Kidney (tissue), 14 donors: Measurements from ENCODE around the gene SLC4A7. TPM values are rescaled to one million over a fixed set of nuclear protein-coding genes. Genes with fewer than 3 reads are reported as not detected.

Experiments
- DNase-seq, 5 donors: peaks; one replicate each; pipeline ENCODE4 v3.0.0-alpha.2; 2013 to 2020
- FAIRE-seq: peaks from 2 replicates; lab custom pipeline; 2012; peaks lifted over from hg19 to GRCh38; lab: Jason Lieb, UNC
- H3K27ac ChIP-seq, 2 donors: one replicate each; pipeline ENCODE4 v1.7.0; 2013; ENCODE audit warnings: low read depth in 2 of 2, low read length in 2 of 2, inconsistent platforms in 1 of 2
- H3K27me3 ChIP-seq: one replicate; pipeline ENCODE4 v1.7.1; 2013; ENCODE audit warnings: low read length, inconsistent platforms; ENCODE audit not compliant: control insufficient read depth, insufficient read depth
- H3K36me3 ChIP-seq, 3 donors: one replicate each; pipeline versions ENCODE4 v1.7.0 to v1.7.1; 2013; ENCODE audit warnings: low read length in 3 of 3, control low read depth in 1 of 3, inconsistent platforms in 1 of 3; ENCODE audit not compliant: insufficient read depth in 3 of 3, control insufficient read depth in 2 of 3
- H3K4me1 ChIP-seq, 3 donors: one replicate each; pipeline versions ENCODE4 v1.7.0 to v1.7.1; 2013; ENCODE audit warnings: low read length in 3 of 3, inconsistent platforms in 1 of 3, low read depth in 1 of 3; ENCODE audit not compliant: control insufficient read depth in 2 of 3, insufficient read depth in 2 of 3
- H3K4me3 ChIP-seq, 3 donors: one replicate each; pipeline versions ENCODE4 v1.7.0 to v1.8.1; 2013; ENCODE audit warnings: low read length in 3 of 3, control low read depth in 1 of 3, inconsistent platforms in 1 of 3
- H3K9ac ChIP-seq, 3 donors: one replicate each; pipeline versions ENCODE4 v1.7.0 to v1.7.1; 2013; ENCODE audit warnings: low read length in 3 of 3, control low read depth in 1 of 3, inconsistent platforms in 1 of 3
- H3K9me3 ChIP-seq, 3 donors: one replicate each; pipeline versions ENCODE4 v1.7.0 to v1.7.1; 2013; ENCODE audit warnings: low read length in 3 of 3, control low read depth in 1 of 3, inconsistent platforms in 1 of 3; ENCODE audit not compliant: control insufficient read depth in 2 of 3, insufficient read depth in 1 of 3
- intact Hi-C: fragments of 100-400 bp; cut with DNase I; formaldehyde crosslinking; loops from one replicate; pipeline ENCODE4 v1.11.1; 2022
- polyA plus RNA-seq: library from polyadenylated mRNA; stranded (reverse); fragments of 350-450 nt; fragmentation: Illumina TruSeq; extraction: RNeasy Lipid Tissue Mini Kit (QIAGEN cat#74804); gene quantifications from one replicate; pipeline ENCODE4 v1.2.3, GENCODE V29; 2014; ENCODE audit warnings: low read depth, low replicate concordance; ENCODE audit not compliant: insufficient read depth
- total RNA-seq: library from RNA; stranded (reverse); fragmentation: NEBNext Ultra II Directional; extraction: Animal tissue kit (Norgen Biotek cat#: 25700); gene quantifications from one replicate; pipeline ENCODE4 v1.2.1, GENCODE V29; 2021
- TF ChIP-seq, protein P1 (sequence below): IDR thresholded peaks from 3 replicates; pipeline ENCODE4 v1.5.1; 2012; ENCODE audit warnings: mild to moderate bottlenecking, moderate library complexity, borderline replicate concordance; ENCODE audit not compliant: insufficient read depth; ENCODE audit errors: extremely low read depth
- donor health status: control.
- donor health status: control.
- donor health status: control.
- donor health status: control.
- donor health status: control.
- donor health status: DM: yes; HTN: yes; CAD: no.
- donor health status: Normal renal cell carcinoma (clear cell type).

SLC4A7 gene
- total and polyA plus RNA-seq, 2 donors from 2014 or later, result 3.5 to 47.5 TPM

DNA sequence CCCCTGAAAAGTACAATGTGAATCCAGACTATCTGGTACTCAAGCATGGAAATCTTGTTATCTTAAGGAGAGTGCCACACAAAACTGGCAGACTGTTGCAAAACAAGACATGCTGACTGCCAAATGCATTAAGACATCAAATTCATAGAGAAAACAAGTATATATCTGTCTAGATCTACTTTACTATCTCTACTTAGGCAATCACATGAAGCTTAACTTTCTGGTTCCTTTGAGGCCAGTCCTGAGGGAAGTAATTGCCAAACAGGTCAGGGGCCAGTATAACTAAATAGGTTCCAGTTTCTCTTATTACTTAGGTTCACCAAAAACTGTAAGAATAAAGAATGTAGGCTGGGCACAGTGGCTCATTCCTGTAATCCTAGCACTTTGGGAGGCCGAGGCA lies 15.9 kb upstream of the SLC4A7 start:
- intact Hi-C loops, result no loop called here
- no peak overlapping the region for H3K9ac ChIP-seq

DNA sequence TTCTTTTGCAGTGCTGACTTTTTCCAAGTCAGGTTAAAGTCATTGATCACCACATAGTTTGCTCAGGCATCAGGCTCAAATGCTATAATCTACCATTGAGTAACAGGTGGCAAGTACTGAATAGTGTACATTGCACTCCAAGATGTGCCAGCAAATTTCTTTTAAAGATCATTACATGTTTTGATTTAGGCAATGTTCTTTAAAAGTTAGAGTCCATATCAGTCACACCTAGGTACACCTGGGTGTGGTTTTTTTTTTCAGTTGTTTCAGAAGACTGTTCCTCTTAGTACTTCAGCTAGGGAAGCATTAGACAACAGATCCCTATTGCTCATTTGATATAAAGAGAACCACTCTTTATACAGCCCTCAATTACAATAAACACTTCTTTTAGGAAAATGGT lies 10.6 kb upstream of the SLC4A7 start:
- no peaks in the 10 kb centered on the region for H3K4me1 ChIP-seq
- no peak for FAIRE-seq
- no peaks in the 10 kb centered on the region for H3K36me3 ChIP-seq
- no peak for DNase-seq
- no peaks in the 10 kb centered on the region for H3K27me3 ChIP-seq
- no peak overlapping the region for H3K4me3 ChIP-seq
- no peaks in the 10 kb centered on the region for H3K9me3 ChIP-seq
- no peak overlapping the region for H3K27ac ChIP-seq
- H3K9ac ChIP-seq, result no peak overlapping the region
- intact Hi-C loops, result no loop called here
- TF ChIP-seq, protein P1, sequence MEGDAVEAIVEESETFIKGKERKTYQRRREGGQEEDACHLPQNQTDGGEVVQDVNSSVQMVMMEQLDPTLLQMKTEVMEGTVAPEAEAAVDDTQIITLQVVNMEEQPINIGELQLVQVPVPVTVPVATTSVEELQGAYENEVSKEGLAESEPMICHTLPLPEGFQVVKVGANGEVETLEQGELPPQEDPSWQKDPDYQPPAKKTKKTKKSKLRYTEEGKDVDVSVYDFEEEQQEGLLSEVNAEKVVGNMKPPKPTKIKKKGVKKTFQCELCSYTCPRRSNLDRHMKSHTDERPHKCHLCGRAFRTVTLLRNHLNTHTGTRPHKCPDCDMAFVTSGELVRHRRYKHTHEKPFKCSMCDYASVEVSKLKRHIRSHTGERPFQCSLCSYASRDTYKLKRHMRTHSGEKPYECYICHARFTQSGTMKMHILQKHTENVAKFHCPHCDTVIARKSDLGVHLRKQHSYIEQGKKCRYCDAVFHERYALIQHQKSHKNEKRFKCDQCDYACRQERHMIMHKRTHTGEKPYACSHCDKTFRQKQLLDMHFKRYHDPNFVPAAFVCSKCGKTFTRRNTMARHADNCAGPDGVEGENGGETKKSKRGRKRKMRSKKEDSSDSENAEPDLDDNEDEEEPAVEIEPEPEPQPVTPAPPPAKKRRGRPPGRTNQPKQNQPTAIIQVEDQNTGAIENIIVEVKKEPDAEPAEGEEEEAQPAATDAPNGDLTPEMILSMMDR, result no peak

More for the DNA sequence above, 15.9 kb upstream of the SLC4A7 start:
- H3K27ac ChIP-seq, result no peak overlapping the region
- TF ChIP-seq, protein P1, result no peak
- H3K27me3 ChIP-seq, result no peaks in the 10 kb centered on the region
- FAIRE-seq, result no peak
- H3K9me3 ChIP-seq, result no peaks in the 10 kb centered on the region
- no peaks in the 10 kb centered on the region for H3K36me3 ChIP-seq
- no peak for DNase-seq
- no peaks in the 10 kb centered on the region for H3K4me1 ChIP-seq
- no peak overlapping the region for H3K4me3 ChIP-seq

DNA sequence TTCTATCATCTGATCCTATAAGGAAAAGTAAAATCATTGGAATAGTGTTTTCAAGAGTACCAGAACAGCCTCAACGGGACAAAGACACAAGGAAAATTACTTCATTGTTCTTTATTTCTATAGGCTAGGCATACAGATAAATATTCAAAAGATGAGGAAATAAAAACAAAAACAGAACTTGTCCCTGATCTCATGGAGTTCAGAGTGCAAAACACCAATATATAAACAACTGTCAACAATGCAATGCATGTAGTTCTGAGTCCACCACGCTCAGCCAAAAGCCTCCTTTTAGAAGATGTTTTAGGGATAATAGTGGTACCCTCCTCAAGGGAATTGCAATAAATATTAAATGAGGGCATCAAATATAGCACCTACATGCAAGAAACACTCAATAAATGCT lies 4.6 kb upstream of the SLC4A7 start:
- TF ChIP-seq, protein P1, result no peak
- FAIRE-seq (no peak), DNase-seq (no peak)
- Histone ChIP-seq H3K36me3 (no peaks in the 10 kb centered on the region), H3K4me3 (no peak overlapping the region), H3K4me1 (no peaks in the 10 kb centered on the region), H3K9me3 (no peaks in the 10 kb centered on the region), H3K27me3 (no peaks in the 10 kb centered on the region), H3K9ac (no peak overlapping the region), H3K27ac (no peak overlapping the region)
- intact Hi-C loops, result no loop called here

DNA sequence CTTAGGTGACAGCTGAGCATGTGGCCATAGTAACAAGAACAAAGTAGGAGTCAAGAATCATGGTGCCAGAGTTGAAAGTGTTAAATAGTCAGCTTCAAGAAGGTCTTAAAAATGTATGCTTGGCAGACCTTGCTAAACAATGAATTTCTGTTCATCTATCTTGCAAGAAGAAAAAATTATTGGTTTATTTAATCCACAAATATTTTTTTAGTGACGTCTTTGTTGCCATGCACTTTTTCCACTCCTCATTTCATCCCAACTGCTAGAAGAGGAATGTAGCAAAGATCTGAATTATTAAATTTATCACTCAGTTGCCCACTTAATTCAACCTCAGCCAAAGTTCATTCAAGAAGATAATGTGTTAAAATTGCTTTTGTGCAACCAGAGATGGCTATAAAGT lies 3.2 kb upstream of the SLC4A7 start:
- H3K9ac ChIP-seq, result no peak overlapping the region
- H3K36me3 ChIP-seq, result no peaks in the 10 kb centered on the region
- intact Hi-C loops, result no loop called here
- DNase-seq (no peak), FAIRE-seq (no peak)
- no peaks in the 10 kb centered on the region for H3K27me3 ChIP-seq
- TF ChIP-seq, protein P1, result no peak
- H3K27ac ChIP-seq, result no peak overlapping the region
- H3K4me1 ChIP-seq, result no peaks in the 10 kb centered on the region
- no peak overlapping the region for H3K4me3 ChIP-seq
- H3K9me3 ChIP-seq, result no peaks in the 10 kb centered on the region
